Measurements from ENCODE around the gene CREB5.

GRCh38 chr7:28678431-28678965 is 266.2 kb downstream of the CREB5 start:
- TF ChIP-seq CTCF (IDR thresholded peaks at IDR 0.05) (no peak), EP300 (IDR thresholded peaks at IDR 0.05) (no peak)

Measured in ovary (tissue), 3 donors.